SH-SY5Y (cell line): ENCODE results near the gene HIVEP2.

Source experiments
- GATA2 ChIP-seq: IDR thresholded peaks from 2 replicates; pipeline ENCODE4 v1.6.1; 2011; ENCODE audit warnings: mild to moderate bottlenecking, low read depth, low read length
- GATA3 ChIP-seq: IDR thresholded peaks from 2 replicates; pipeline ENCODE4 v1.6.1; 2011; ENCODE audit warnings: low read depth, mild to moderate bottlenecking, low read length, moderate library complexity

The HIVEP2 gene

GRCh38 chr6:142811923-142812322, 133.1 kb downstream of the HIVEP2 start:
- no peak for TF ChIP-seq GATA2
- TF ChIP-seq GATA3: no peak

- no peak for TF ChIP-seq GATA3
- no peak for TF ChIP-seq GATA2
These were observed 133.9 kb downstream of the HIVEP2 start for GRCh38 chr6:142810952-142811514.

DNA sequence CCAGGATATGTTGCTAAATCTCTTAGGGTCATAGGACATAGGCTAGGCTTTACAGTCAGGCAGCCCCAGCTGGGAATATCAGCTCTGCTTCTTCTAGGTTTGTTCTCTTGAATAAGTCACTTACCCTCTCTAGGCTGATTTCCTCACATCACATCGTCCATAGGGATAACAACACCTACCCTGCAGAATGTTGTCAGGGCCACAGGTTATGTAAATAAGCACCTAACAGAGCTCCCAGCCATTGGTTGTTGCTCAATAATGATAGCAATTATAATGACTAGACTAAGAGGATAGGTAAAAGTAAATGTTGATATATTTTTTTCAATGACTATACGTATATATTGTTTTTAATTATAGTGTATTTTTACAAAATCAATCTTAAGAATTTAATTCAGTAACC, 135.0 kb downstream of the HIVEP2 start:
- TF ChIP-seq GATA3 (no peak), GATA2 (no peak)

DNA sequence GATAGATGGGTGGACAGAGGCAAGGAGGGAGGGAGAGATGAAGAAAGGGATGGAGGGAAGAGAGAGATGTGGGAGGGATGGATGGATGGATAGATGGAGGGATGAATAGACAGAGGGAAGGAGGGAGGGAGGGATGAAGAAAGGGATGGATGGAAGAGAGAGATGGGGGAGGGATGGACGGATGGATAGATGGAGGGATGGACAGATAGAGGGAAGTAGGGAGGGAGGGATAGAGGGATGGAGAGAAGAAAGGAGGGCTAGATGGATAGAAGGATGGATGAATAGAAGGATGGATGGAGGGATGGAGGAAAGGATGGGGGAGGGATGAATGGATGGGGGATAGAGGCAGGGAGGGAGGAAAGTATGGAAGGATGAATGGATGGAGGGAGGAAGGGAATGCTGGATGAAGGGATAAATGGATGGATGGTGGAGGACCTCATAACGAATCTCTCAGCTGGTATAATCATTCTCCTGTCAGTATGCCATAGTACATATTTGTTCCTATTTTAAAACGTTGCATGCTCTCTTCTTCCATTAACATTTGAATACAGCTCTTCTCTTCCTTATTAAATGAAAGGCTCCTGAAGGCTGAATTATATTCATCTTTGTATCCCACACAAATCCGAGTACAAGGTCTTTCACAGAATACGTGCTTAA, 136.4 kb downstream of the HIVEP2 start:
- TF ChIP-seq GATA3: no peak
- no peak for TF ChIP-seq GATA2

DNA sequence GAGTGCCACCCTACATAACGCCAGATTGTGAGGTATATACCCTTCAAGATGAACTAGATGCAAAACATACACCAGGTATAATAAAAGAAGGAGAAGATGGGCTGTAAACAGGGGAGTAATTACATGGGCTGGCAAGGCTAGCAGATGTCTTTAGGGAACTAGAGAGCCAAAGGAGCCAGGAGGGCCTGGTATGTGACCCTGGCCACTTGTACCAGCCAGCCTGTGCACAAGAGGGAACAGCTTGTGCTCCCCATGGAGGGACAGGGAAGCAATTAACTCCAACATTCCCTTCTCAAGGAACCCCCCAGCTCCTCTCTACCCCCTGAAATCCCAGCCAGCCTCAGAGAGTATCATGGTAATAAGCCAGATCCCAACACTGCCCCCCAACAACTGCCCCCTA, 139.9 kb downstream of the HIVEP2 start:
- TF ChIP-seq GATA3 (no peak), GATA2 (no peak)

DNA sequence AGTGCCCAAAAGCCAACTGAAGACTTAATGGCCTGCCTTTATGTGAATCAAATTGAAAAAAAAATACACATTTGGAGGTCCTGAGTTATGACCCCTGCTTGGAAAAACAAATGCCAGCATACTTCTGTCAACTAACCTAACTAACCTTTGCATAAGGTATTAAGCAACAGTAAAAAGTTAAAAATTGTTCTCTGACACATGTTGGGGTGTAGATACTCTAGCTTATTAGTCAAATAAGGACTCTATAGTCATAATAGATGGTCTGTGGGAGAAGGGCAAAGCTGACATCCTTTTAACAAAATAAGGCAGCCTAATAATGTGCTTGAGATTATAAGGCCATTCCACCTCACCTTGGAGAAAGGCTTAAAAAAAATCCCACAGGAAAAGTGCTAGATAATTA, 140.5 kb downstream of the HIVEP2 start:
- no peak for TF ChIP-seq GATA2
- TF ChIP-seq GATA3: no peak

DNA sequence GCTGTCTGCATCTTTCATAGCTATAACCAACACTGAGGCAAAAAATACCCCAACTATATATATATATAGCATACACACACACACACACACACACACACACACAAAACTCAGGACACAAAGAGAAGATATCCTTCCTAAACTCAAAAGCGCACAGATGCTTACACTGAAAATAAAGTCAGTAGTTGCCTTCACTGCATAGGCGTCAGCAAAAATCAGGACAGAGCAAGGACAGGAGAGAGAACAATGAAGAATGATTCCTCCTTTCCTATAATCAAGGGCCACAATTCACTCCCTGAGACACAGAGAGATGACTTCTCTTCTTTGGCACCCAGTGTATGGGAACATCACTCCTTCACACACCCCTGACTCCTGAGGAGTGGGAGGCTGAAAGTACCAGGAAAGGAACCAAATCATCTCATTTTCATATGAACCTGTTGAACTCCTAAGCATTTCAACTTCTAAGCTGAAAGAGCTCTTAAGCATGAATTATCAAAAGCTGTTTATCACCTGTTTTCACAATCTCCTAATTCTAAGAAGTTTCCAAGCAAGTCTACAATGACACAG, 141.4 kb downstream of the HIVEP2 start:
- TF ChIP-seq GATA3 (no peak), GATA2 (no peak)

GRCh38 chr6:142803032-142803431, 141.9 kb downstream of the HIVEP2 start:
- TF ChIP-seq GATA3 (no peak), GATA2 (no peak)

DNA sequence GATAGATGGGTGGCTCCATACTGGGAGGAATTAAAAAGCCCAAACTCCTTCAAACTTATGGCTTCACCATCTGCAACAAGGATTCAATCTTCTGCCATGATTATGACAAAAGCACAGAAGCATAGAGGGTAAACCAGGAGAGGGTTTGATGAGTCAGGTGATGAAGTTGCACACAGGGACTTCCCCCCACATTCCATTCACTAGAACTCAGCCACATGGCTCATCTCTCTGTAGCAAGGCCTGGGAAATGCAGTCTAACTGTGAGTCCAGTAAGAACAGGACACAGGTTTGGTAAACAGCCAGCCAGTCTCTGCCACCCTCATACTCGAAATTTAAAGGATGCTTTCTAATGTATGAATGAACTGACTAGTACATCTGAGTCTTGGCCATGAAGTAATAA, 142.9 kb downstream of the HIVEP2 start:
- TF ChIP-seq GATA3: no peak
- no peak for TF ChIP-seq GATA2

DNA sequence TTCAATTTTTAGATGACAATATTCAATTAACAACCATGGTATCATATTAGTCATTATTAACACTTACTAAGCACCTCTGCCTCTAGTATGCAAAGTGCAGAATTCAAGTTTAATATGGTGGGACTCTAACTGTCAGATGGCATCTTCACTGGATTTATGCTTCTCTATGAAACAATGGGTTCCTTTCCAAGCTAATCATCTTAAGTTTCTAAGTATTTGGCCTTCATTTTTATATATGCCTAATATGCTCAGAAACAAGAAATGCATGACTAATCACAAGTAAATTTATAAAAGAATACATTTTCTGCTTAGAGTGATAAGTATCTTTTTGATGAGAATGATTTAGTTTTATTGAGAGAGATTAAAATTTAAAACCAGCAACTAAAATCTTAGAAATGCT, 144.7 kb downstream of the HIVEP2 start:
- TF ChIP-seq GATA3: no peak
- no peak for TF ChIP-seq GATA2

DNA sequence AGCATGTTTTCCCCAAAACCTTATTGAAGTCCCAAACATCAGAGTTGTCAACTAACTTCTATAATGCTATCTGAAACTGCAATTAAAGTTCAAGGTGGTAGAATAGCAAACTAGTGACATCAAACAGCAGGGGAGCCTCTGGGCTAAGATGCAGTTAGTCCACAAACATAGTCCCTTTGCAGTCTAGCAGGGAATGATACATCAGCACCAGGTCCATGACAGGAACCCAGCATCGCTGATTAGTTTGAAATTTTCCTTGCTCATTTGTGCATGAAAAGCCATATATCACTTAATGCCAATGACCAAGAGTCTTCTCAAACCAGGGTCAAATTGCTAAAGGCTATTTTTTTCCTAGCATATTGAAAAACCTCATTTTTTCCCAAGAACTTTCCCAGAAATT, 145.3 kb downstream of the HIVEP2 start:
- TF ChIP-seq GATA3: no peak
- TF ChIP-seq GATA2: no peak

- TF ChIP-seq GATA3 (no peak), GATA2 (no peak)
These were observed 147.8 kb downstream of the HIVEP2 start for GRCh38 chr6:142797159-142797558.

GRCh38 chr6:142796571-142796970, 148.4 kb downstream of the HIVEP2 start:
- TF ChIP-seq GATA3 (no peak), GATA2 (no peak)

- TF ChIP-seq GATA3: no peak
- TF ChIP-seq GATA2: no peak
These were observed 149.0 kb downstream of the HIVEP2 start for GRCh38 chr6:142796024-142796423.

DNA sequence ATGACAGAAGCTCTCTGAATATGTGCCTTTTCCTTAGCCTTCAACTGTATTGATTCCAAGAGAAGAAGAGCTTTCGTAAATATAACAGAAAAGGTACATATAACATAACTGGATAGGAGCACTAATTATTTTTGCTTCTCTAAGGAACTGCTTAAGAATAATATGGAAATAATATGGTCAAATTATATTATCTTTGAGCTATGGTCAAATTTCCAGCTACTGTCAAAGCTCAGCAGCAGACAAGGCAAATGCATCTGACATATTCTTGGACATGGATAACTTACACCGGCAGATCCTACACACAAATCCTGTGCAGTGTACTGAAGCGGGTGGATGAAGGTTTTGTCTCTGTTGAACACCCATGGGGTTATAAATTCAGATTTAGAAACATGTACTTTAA, 150.6 kb downstream of the HIVEP2 start:
- no peak for TF ChIP-seq GATA3
- no peak for TF ChIP-seq GATA2
